PC-3 (cell line): ENCODE data around the gene STX2. TPM values are rescaled to one million over a fixed set of nuclear protein-coding genes. Genes with fewer than 3 reads are reported as not detected.

ENCODE experiments used
- ATAC-seq: fragments of 200-7000 bp; cut with Tn5 transposase; 2 replicates; pipeline ENCODE4 v1.9.1; 2020; ENCODE audit warnings: mild to moderate bottlenecking, moderate library complexity
- BruUV-seq: library from RNA; stranded (reverse); fragments of 400-500 nt; replicated peaks from 2 replicates; lab custom pipeline; 2021; lab: Mats Ljungman, UMichigan
- CTCF ChIA-PET: fragments of 300-600 bp; sonication (Branson Sonifier 250); formaldehyde crosslinking; loops from one replicate; lab custom pipeline; 2022; ENCODE audit warnings: antibody characterized with exemption; lab: Charles Lee
- POLR2A ChIA-PET: fragments of 300-600 bp; sonication (Branson Sonifier 250); formaldehyde crosslinking; loops from one replicate; lab custom pipeline; 2022; ENCODE audit warnings: antibody characterized with exemption; ENCODE audit not compliant: unreplicated experiment; lab: Charles Lee
- DNase-seq: peaks from one replicate; pipeline ENCODE4 v3.0.0-alpha.2; 2015
- H2AFZ ChIP-seq: fragments of 300-600 bp; sonication (generic); 2 replicates; pipeline ENCODE4 v1.6.0; 2016; ENCODE audit warnings: antibody characterized with exemption, low read length
- H3F3A ChIP-seq: fragments of 300-600 bp; sonication (generic); one replicate; pipeline ENCODE4 v1.6.0; 2017; ENCODE audit warnings: antibody characterized with exemption, low read length, control low read depth, mild to moderate bottlenecking; ENCODE audit not compliant: unreplicated experiment
- H3K27ac ChIP-seq: fragments of 300-600 bp; sonication (generic); 2 replicates; pipeline ENCODE4 v1.5.1; 2016; ENCODE audit warnings: mild to moderate bottlenecking, low read length
- H3K27me3 ChIP-seq: fragments of 300-600 bp; sonication (generic); 2 replicates; pipeline ENCODE4 v1.6.1; 2016; ENCODE audit warnings: low read length, mixed read lengths
- H3K36me3 ChIP-seq: fragments of 300-600 bp; sonication (generic); 2 replicates; pipeline ENCODE4 v1.6.1; 2016; ENCODE audit warnings: low read depth, mixed run types, low read length, mixed read lengths
- H3K4me1 ChIP-seq: fragments of 300-600 bp; sonication (generic); 2 replicates; pipeline ENCODE4 v1.5.1; 2016; ENCODE audit warnings: low read length; ENCODE audit not compliant: insufficient read depth
- H3K4me2 ChIP-seq: fragments of 300-600 bp; sonication (generic); 2 replicates; pipeline ENCODE4 v1.6.0; 2016; ENCODE audit warnings: low read length
- H3K4me3 ChIP-seq: fragments of 300-600 bp; sonication (generic); 2 replicates; pipeline ENCODE4 v1.5.1; 2016; ENCODE audit warnings: mild to moderate bottlenecking, low read length, mixed read lengths
- H3K79me2 ChIP-seq: fragments of 300-600 bp; sonication (generic); 2 replicates; pipeline ENCODE4 v1.6.1; 2017; ENCODE audit warnings: low read length, mixed read lengths
- H3K9ac ChIP-seq: fragments of 300-600 bp; sonication (generic); 2 replicates; pipeline ENCODE4 v1.6.0; 2016; ENCODE audit warnings: mild to moderate bottlenecking, low read length
- H3K9me2 ChIP-seq: fragments of 300-600 bp; sonication (generic); replicated peaks from 2 replicates; pipeline ENCODE4 v1.6.1; 2016; ENCODE audit warnings: mixed run types, low read length, mixed read lengths
- H3K9me3 ChIP-seq: fragments of 300-600 bp; sonication (generic); 2 replicates; pipeline ENCODE4 v1.6.1; 2016; ENCODE audit warnings: low read length, mixed read lengths
- H4K20me1 ChIP-seq: fragments of 300-600 bp; sonication (generic); 2 replicates; pipeline ENCODE4 v1.6.1; 2016; ENCODE audit warnings: low read length, mixed read lengths
- EZH2 ChIP-seq: fragments of 300-600 bp; sonication (generic); IDR thresholded peaks from one replicate; pipeline ENCODE4 v1.6.1; 2017; ENCODE audit warnings: antibody characterized with exemption, mild to moderate bottlenecking, low read length; ENCODE audit not compliant: unreplicated experiment
- EZH2phosphoT487 ChIP-seq: fragments of 300-600 bp; sonication (generic); IDR thresholded peaks from 2 replicates; pipeline ENCODE4 v1.6.1; 2018; ENCODE audit warnings: mild to moderate bottlenecking, antibody characterized with exemption, low read length, borderline replicate concordance
- intact Hi-C: fragments of 100-400 bp; cut with micrococcal nuclease; formaldehyde crosslinking; loops from 2 replicates; pipeline ENCODE4 v1.9.0; 2023
- total RNA-seq: library from RNA; depleted of rRNA; stranded (reverse); fragments of >200 nt; gene quantifications from 2 replicates; pipeline ENCODE4 v1.2.3, GENCODE V29; 2014
- TF ChIP-seq, protein P1 (sequence below): fragments of 300-600 bp; sonication (generic); conservative IDR thresholded peaks from 2 replicates; pipeline ENCODE4 v1.5.1; 2017; ENCODE audit warnings: antibody characterized with exemption, low read depth, mild to moderate bottlenecking, low read length

The STX2 gene
- total RNA-seq, 1 experiment from 2014 or later: 18.2 TPM

DNA sequence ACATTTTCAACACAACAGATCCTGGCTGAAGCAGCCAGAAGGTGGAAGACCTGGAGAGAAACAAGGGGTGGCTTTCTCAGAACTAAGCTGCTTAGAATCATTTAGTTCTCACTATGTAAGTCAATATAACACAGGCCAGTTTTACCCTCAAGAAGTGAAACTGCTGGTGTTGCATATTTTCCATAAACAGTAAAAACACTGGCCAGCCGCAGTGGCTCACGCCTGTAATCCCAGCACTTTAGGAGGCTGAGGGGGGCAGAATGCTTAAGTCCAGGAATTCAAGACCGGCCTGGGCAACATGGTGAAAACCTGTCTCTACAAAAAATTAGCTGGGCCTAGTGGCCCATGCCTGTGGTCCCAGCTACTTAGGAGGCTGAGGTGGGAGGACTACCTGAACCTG, 11.6 kb downstream of the STX2 start:
- CTCF ChIA-PET: no interaction called here
- no peak for DNase-seq
- BruUV-seq: no TSS peak

DNA sequence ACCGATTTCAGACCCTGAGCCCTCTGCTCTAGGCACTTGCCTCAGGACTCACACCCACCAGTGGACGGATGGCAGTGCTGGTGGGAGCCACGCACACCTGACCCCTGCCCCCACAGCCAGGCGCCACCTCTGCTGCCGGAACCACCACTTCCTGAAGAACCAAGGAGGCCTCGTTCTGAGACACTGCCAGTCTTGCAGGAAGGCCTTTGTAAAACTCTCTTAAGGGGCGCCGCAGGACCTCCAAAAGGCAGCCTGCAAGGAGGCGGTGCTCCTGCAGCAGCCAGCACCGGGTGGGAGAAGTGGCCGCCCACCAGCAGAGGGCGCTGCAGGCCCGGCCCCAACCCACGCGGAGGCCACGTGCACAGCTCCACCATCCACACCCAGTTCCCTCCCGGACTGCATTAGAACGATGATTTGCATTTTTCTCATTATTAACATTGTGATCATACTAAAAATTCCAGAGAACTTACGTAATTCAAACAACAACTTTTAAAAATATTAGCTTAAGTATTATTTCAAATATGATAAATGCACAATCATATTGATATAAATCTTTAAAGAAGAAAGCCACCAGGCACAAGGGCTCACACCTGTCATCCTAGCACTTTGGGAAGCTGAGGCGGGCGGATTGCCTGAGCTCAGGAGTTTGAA, 12.8 kb downstream of the STX2 start:
- Histone ChIP-seq H2AFZ (no peak overlapping the region), H3K4me2 (no peak overlapping the region; the same call in 1 of the 2 replicates), H3K4me1 (peaks cover 11% of the 10 kb centered on the region; the same call in 1 of the 2 replicates), H3K4me3 (no peak overlapping the region), H3K27ac (no peak overlapping the region), H3K36me3 (peaks cover 2% of the 10 kb centered on the region; the same call in 1 of the 2 replicates), H3K9me2 (no peaks in the 10 kb centered on the region), H3K9ac (no peak overlapping the region), H3K27me3 (no peaks in the 10 kb centered on the region), H3F3A (no peaks in the 10 kb centered on the region), H4K20me1 (no peaks in the 10 kb centered on the region), H3K9me3 (no peaks in the 10 kb centered on the region), H3K79me2 (no peaks in the 10 kb centered on the region)
- DNase-seq (peak; percentile 60), ATAC-seq (peak; percentile 88)
- TF ChIP-seq EZH2 (no peak), EZH2phosphoT487 (no peak)
- TF ChIP-seq, protein P1, sequence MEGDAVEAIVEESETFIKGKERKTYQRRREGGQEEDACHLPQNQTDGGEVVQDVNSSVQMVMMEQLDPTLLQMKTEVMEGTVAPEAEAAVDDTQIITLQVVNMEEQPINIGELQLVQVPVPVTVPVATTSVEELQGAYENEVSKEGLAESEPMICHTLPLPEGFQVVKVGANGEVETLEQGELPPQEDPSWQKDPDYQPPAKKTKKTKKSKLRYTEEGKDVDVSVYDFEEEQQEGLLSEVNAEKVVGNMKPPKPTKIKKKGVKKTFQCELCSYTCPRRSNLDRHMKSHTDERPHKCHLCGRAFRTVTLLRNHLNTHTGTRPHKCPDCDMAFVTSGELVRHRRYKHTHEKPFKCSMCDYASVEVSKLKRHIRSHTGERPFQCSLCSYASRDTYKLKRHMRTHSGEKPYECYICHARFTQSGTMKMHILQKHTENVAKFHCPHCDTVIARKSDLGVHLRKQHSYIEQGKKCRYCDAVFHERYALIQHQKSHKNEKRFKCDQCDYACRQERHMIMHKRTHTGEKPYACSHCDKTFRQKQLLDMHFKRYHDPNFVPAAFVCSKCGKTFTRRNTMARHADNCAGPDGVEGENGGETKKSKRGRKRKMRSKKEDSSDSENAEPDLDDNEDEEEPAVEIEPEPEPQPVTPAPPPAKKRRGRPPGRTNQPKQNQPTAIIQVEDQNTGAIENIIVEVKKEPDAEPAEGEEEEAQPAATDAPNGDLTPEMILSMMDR: peak; percentile 97
- intact Hi-C loops: loop anchor here (10.0 kb wide), 1 partner anchor 911 kb away; no protein-coding TSS in a partner anchor
- ChIA-PET CTCF (interaction anchor here (0.6 to 1.0 kb wide), 2 partner anchors 22 to 45 kb away, joined by 3 to 4 read pairs; no protein-coding TSS in a partner anchor), POLR2A (interaction anchor here (1.0 kb wide), 1 partner anchor 12 kb away, joined by 4 read pairs; no protein-coding TSS in a partner anchor)
- no TSS peak for BruUV-seq

More for the DNA sequence above, 11.6 kb downstream of the STX2 start:
- H3K27ac ChIP-seq: no peak overlapping the region
- intact Hi-C loops: loop anchor here (10.0 kb wide), 1 partner anchor 913 kb away; no protein-coding TSS in a partner anchor
- POLR2A ChIA-PET: interaction anchor here (0.6 kb wide), 1 partner anchor 140 kb away, joined by 3 read pairs; no protein-coding TSS in a partner anchor
- peaks cover 11% of the 10 kb centered on the region; the same call in 1 of the 2 replicates for H3K4me1 ChIP-seq
- H3K27me3 ChIP-seq: no peaks in the 10 kb centered on the region
- no peaks in the 10 kb centered on the region for H3K9me2 ChIP-seq
- TF ChIP-seq EZH2phosphoT487: no peak
- no peak for TF ChIP-seq EZH2
- TF ChIP-seq, protein P1: no peak
- no peak overlapping the region for H3K9ac ChIP-seq
- H2AFZ ChIP-seq: no peak overlapping the region
- H3K9me3 ChIP-seq: no peaks in the 10 kb centered on the region
- no peak overlapping the region for H3K4me3 ChIP-seq
- no peaks in the 10 kb centered on the region for H4K20me1 ChIP-seq
- H3K36me3 ChIP-seq: peaks cover 2% of the 10 kb centered on the region; the same call in 1 of the 2 replicates
- no peaks in the 10 kb centered on the region for H3K79me2 ChIP-seq
- ATAC-seq: no peak
- H3F3A ChIP-seq: no peaks in the 10 kb centered on the region
- H3K4me2 ChIP-seq: no peak overlapping the region

DNA sequence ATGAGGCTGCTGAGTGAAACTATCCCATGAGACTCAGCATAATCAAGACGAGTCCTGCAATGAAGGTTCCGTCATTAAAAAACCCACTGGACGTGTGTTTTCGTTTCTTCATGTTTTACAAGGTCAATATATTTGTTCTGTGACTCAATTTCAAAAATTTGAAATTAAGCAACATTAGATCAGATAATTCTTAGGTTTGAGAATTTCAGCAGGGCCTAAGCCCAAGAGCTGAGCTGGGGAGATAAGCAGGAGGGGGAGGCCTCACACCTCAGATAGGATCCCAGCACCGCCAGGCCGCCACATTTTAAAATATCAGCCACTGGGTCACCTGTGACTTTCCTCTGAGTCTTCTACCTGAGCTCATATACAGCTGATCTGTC, 13.3 kb downstream of the STX2 start:
- no TSS peak for BruUV-seq
- H3K36me3 ChIP-seq: peaks cover 2% of the 10 kb centered on the region; the same call in 1 of the 2 replicates
- ChIA-PET CTCF (no interaction called here), POLR2A (interaction anchor here (1.0 kb wide), 1 partner anchor 13 kb away, joined by 4 read pairs; no protein-coding TSS in a partner anchor)
- H3K4me3 ChIP-seq: no peak overlapping the region
- no peaks in the 10 kb centered on the region for H3K9me2 ChIP-seq
- H3K27ac ChIP-seq: no peak overlapping the region
- DNase-seq (peak; percentile 63), ATAC-seq (peak; percentile 45)
- H3K4me2 ChIP-seq: no peak overlapping the region; the same call in 1 of the 2 replicates
- H4K20me1 ChIP-seq: no peaks in the 10 kb centered on the region
- H3K27me3 ChIP-seq: no peaks in the 10 kb centered on the region
- intact Hi-C loops: loop anchor here (10.0 kb wide), 1 partner anchor 911 kb away; no protein-coding TSS in a partner anchor
- TF ChIP-seq, protein P1: no peak
- no peak for TF ChIP-seq EZH2
- no peak for TF ChIP-seq EZH2phosphoT487
- H3K9ac ChIP-seq: no peak overlapping the region
- no peaks in the 10 kb centered on the region for H3K9me3 ChIP-seq
- no peaks in the 10 kb centered on the region for H3K79me2 ChIP-seq
- H3F3A ChIP-seq: no peaks in the 10 kb centered on the region
- peaks cover 11% of the 10 kb centered on the region; the same call in 1 of the 2 replicates for H3K4me1 ChIP-seq
- no peak overlapping the region for H2AFZ ChIP-seq
